A673 (cell line): ENCODE data around the gene ERMAP. TPM values are rescaled to one million over a fixed set of nuclear protein-coding genes. Genes with fewer than 3 reads are reported as not detected.
"Not testable (repeated sequence)": the region's sequence is repeated elsewhere in the genome, so short reads cannot be mapped to it uniquely, and the experiment has no call there.

ENCODE experiments used
- BruUV-seq: library from RNA; stranded (reverse); fragments of 400-500 nt; replicated peaks from 2 replicates; lab custom pipeline; 2021; lab: Mats Ljungman, UMichigan
- CTCF ChIA-PET: fragments of 300-600 bp; sonication (Branson Sonifier 250); formaldehyde crosslinking; loops from one replicate; lab custom pipeline; 2022; ENCODE audit warnings: antibody characterized with exemption; lab: Charles Lee
- POLR2A ChIA-PET: fragments of 300-600 bp; sonication (Branson Sonifier 250); formaldehyde crosslinking; loops from one replicate; lab custom pipeline; 2022; ENCODE audit warnings: antibody characterized with exemption; ENCODE audit not compliant: low non-redundant PET; lab: Charles Lee
- DNase-seq: peaks from one replicate; pipeline ENCODE4 v3.0.0-alpha.2; 2015; ENCODE audit warnings: low spot score
- H3K27ac ChIP-seq: fragments of 200-600 bp; sonication (generic); 2 replicates; pipeline ENCODE4 v1.5.1; 2016; ENCODE audit warnings: mixed run types, low read depth, mild to moderate bottlenecking, mixed read lengths, antibody characterized with exemption, low read length; ENCODE audit not compliant: poor library complexity, severe bottlenecking
- H3K27me3 ChIP-seq: fragments of 200-600 bp; sonication (generic); replicated peaks from 2 replicates; pipeline ENCODE4 v1.6.1; 2017; ENCODE audit warnings: mixed run types, low read depth, mild to moderate bottlenecking, mixed read lengths, antibody characterized with exemption, low read length; ENCODE audit not compliant: insufficient read depth, poor library complexity
- H3K36me3 ChIP-seq: fragments of 200-600 bp; sonication (generic); 2 replicates; pipeline ENCODE4 v1.6.1; 2016; ENCODE audit warnings: mixed run types, mild to moderate bottlenecking, mixed read lengths, antibody characterized with exemption, low read length; ENCODE audit not compliant: insufficient read depth, poor library complexity, severe bottlenecking
- H3K4me1 ChIP-seq: fragments of 200-600 bp; sonication (generic); 2 replicates; pipeline ENCODE4 v1.6.1; 2017; ENCODE audit warnings: mixed run types, mild to moderate bottlenecking, mixed read lengths, antibody characterized with exemption, low read length; ENCODE audit not compliant: insufficient read depth, poor library complexity, severe bottlenecking
- H3K4me3 ChIP-seq: fragments of 200-600 bp; sonication (generic); 2 replicates; pipeline ENCODE4 v1.5.1; 2016; ENCODE audit warnings: low read depth, mixed run types, mild to moderate bottlenecking, mixed read lengths, low read length; ENCODE audit not compliant: poor library complexity, severe bottlenecking
- H3K9me3 ChIP-seq: fragments of 200-600 bp; sonication (generic); 2 replicates; pipeline ENCODE4 v1.6.1; 2016; ENCODE audit warnings: mixed run types, low read depth, mild to moderate bottlenecking, mixed read lengths, antibody characterized with exemption, low read length; ENCODE audit not compliant: poor library complexity, severe bottlenecking
- EZH2 ChIP-seq: fragments of 200-600 bp; sonication (generic); IDR thresholded peaks from 2 replicates; pipeline ENCODE4 v1.6.1; 2017; ENCODE audit warnings: borderline replicate concordance, low read depth, mild to moderate bottlenecking, mixed read lengths, antibody characterized with exemption, low read length; ENCODE audit not compliant: poor library complexity, severe bottlenecking
- intact Hi-C: fragments of 100-400 bp; cut with micrococcal nuclease; formaldehyde crosslinking; loops from one replicate; pipeline ENCODE4 v1.10.0; 2022; ENCODE audit not compliant: unreplicated experiment
- total RNA-seq: library from RNA; stranded (reverse); gene quantifications from 2 replicates; pipeline ENCODE4 v1.2.3, GENCODE V29; 2021
- TF ChIP-seq, protein P1 (sequence below): fragments of 300-800, 200-600 bp; sonication (generic); conservative IDR thresholded peaks from 2 replicates; pipeline ENCODE4 v1.5.1; 2017; ENCODE audit warnings: low read depth, mild to moderate bottlenecking, antibody characterized with exemption, low read length, moderate library complexity, mixed read lengths

The ERMAP gene
- total RNA-seq, 1 experiment from 2014 or later, result 3.0 TPM

DNA sequence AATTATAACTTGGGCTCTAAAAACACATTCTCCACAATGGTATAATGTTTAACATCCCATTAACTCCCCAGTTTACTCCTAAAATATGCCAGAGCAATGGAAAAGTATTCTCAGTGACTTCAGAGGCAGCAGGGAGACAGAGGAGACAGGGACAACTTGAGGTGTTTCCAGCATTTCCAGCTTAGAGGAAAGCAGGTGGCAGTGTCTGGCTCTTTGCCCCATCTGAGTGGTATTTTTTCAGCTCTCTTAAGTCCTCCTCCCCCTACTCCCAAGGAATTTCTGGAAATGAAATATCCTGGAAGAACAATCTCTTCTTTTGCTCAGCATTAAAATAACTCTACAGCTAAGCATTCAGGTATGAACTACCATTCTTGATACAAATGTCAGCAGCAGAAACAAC, 10.8 kb upstream of the ERMAP start:
- ChIA-PET POLR2A (interaction anchor here (0.6 kb wide), 1 partner anchor 300 kb away, joined by 4 read pairs; no protein-coding TSS in a partner anchor), CTCF (no interaction called here)
- Histone ChIP-seq H3K36me3 (no peaks in the 10 kb centered on the region), H3K4me1 (no peaks in the 10 kb centered on the region), H3K27ac (no peak overlapping the region), H3K9me3 (no peaks in the 10 kb centered on the region), H3K4me3 (no peak overlapping the region), H3K27me3 (no peaks in the 10 kb centered on the region)
- intact Hi-C loops, result no loop called here
- BruUV-seq, result no TSS peak
- DNase-seq, result no peak
- no peak for TF ChIP-seq EZH2
- TF ChIP-seq, protein P1, sequence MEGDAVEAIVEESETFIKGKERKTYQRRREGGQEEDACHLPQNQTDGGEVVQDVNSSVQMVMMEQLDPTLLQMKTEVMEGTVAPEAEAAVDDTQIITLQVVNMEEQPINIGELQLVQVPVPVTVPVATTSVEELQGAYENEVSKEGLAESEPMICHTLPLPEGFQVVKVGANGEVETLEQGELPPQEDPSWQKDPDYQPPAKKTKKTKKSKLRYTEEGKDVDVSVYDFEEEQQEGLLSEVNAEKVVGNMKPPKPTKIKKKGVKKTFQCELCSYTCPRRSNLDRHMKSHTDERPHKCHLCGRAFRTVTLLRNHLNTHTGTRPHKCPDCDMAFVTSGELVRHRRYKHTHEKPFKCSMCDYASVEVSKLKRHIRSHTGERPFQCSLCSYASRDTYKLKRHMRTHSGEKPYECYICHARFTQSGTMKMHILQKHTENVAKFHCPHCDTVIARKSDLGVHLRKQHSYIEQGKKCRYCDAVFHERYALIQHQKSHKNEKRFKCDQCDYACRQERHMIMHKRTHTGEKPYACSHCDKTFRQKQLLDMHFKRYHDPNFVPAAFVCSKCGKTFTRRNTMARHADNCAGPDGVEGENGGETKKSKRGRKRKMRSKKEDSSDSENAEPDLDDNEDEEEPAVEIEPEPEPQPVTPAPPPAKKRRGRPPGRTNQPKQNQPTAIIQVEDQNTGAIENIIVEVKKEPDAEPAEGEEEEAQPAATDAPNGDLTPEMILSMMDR, result no peak

DNA sequence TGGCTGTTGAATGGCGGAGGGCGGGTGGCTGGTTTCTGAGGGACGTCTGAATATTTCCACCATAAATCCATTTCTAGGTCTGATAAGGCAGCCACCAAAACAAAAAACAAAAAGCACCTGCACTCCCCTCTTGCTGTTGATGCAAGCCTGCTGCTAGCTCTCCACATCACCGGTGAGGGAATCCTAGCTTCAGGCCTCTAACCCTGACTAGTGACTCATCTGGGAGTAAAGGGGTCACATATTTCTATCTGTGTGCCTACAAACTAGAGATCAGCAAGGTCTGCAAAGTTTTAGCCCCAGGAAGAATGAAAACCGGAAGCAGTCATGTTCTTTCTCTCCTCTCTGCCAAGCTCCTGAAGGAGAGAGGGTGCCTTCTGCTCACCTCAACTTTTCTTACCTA, 10.3 kb upstream of the ERMAP start:
- no peak for DNase-seq
- H3K4me3 ChIP-seq, result no peak overlapping the region
- no TSS peak for BruUV-seq
- CTCF ChIA-PET, result no interaction called here
- H3K9me3 ChIP-seq, result no peaks in the 10 kb centered on the region
- intact Hi-C loops, result no loop called here
- no peaks in the 10 kb centered on the region for H3K27me3 ChIP-seq
- no peaks in the 10 kb centered on the region for H3K36me3 ChIP-seq
- H3K4me1 ChIP-seq, result no peaks in the 10 kb centered on the region
- POLR2A ChIA-PET, result interaction anchor here (0.6 kb wide), 1 partner anchor 300 kb away, joined by 4 read pairs; no protein-coding TSS in a partner anchor
- no peak overlapping the region for H3K27ac ChIP-seq
- TF ChIP-seq, protein P1, result no peak
- no peak for TF ChIP-seq EZH2

DNA sequence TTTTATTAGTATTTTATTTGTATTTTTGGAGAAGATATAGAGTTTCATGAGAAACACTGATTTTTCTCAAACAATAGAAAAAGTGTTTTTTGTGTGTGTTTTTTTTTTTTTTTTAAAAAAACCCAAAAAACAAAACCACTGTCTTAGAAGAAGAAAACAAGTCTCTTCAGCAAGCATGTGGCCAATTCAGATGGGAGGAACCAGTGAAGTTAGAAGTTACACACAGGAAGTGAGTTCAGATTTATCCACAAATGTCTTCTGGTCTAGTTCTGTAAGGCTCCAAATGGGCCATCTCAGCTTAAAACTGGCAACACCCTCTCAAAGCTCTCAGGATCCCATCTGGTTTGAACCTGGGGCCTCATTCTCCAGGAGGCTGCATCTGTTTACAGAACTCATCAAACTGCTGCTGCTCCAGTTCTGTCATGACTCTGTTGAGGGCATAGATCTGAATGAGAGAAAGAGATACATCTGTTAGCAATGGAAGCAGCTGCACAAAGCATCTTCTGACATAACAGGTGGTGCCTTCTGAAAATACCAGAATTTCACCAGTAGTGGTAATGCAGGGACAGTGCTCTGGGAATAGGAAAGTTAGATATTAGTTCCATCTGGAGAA, 9.8 kb upstream of the ERMAP start:
- CTCF ChIA-PET, result no interaction called here
- Histone ChIP-seq H3K36me3 (no peaks in the 10 kb centered on the region), H3K4me1 (no peaks in the 10 kb centered on the region), H3K9me3 (no peaks in the 10 kb centered on the region), H3K4me3 (no peak overlapping the region), H3K27me3 (no peaks in the 10 kb centered on the region), H3K27ac (no peak overlapping the region)
- TF ChIP-seq EZH2, result no peak
- TF ChIP-seq, protein P1, result no peak
- no TSS peak for BruUV-seq
- intact Hi-C loops, result no loop called here
- POLR2A ChIA-PET, result no interaction called here
- DNase-seq, result no peak

DNA sequence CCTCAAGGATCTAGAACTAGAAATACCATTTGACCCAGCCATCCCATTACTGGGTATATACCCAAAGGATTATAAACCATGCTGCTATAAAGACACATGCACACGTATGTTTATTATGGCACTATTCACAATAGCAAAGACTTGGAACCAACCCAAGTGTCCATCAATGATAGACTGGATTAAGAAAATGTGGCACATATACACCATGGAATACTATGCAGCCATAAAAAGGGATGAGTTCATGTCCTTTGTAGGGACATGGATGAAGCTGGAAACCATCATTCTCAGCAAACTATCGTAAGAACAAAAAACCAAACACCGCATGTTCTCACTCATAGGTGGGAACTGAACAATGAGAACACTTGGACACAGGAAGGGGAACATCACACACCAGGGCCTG, 2.1 kb upstream of the ERMAP start:
- H3K27ac ChIP-seq, intact Hi-C loops, H3K9me3 ChIP-seq, DNase-seq, CTCF ChIA-PET, POLR2A ChIA-PET, H3K36me3 ChIP-seq, H3K27me3 ChIP-seq, H3K4me3 ChIP-seq, BruUV-seq: not testable (repeated sequence)
- H3K4me1 ChIP-seq, result peaks cover 14% of the 10 kb centered on the region
